HEK293T (cell line): Measurements from ENCODE around the gene GMPR.

Experiments used
- ARNT ChIP-seq: fragments of 450-650 bp; IDR thresholded peaks from 2 replicates; pipeline ENCODE4 v1.6.1; 2017; ENCODE audit warnings: mild to moderate bottlenecking
- BHLHE40 ChIP-seq: fragments of 450-650 bp; IDR thresholded peaks from 2 replicates; pipeline ENCODE4 v1.6.1; 2016; ENCODE audit warnings: mild to moderate bottlenecking, moderate library complexity, borderline replicate concordance
- CTBP1 ChIP-seq: fragments of 450-650 bp; IDR thresholded peaks from 2 replicates; pipeline ENCODE4 v1.6.1; 2016; ENCODE audit warnings: borderline replicate concordance
- ELF4 ChIP-seq: fragments of 450-650 bp; IDR thresholded peaks from 2 replicates; pipeline ENCODE4 v1.6.1; 2017; ENCODE audit warnings: antibody characterized with exemption
- FOXA1 ChIP-seq: fragments of 450-650 bp; IDR thresholded peaks from 2 replicates; pipeline ENCODE4 v1.6.1; 2016; ENCODE audit warnings: mild to moderate bottlenecking
- FOXK2 ChIP-seq: fragments of 450-650 bp; IDR thresholded peaks from 2 replicates; pipeline ENCODE4 v1.6.1; 2016; ENCODE audit warnings: mild to moderate bottlenecking
- FOXM1 ChIP-seq: fragments of 450-650 bp; IDR thresholded peaks from 2 replicates; pipeline ENCODE4 v1.6.1; 2017; ENCODE audit warnings: mild to moderate bottlenecking, borderline replicate concordance
- HDGF ChIP-seq: fragments of 450-650 bp; IDR thresholded peaks from 2 replicates; pipeline ENCODE4 v1.6.1; 2017; ENCODE audit warnings: antibody characterized with exemption, borderline replicate concordance
- L3MBTL2 ChIP-seq: fragments of 450-650 bp; conservative IDR thresholded peaks from 2 replicates; pipeline ENCODE4 v1.6.1; 2016; ENCODE audit warnings: mild to moderate bottlenecking
- NFRKB ChIP-seq: fragments of 450-650 bp; IDR thresholded peaks from 2 replicates; pipeline ENCODE4 v1.6.1; 2016; ENCODE audit warnings: mild to moderate bottlenecking, moderate library complexity
- SP1 ChIP-seq: fragments of 450-650 bp; IDR thresholded peaks from 2 replicates; pipeline ENCODE4 v1.6.1; 2017
- SUZ12 ChIP-seq: fragments of 450-650 bp; IDR thresholded peaks from 2 replicates; pipeline ENCODE4 v1.6.1; 2016; ENCODE audit warnings: mild to moderate bottlenecking
- TARDBP ChIP-seq: fragments of 450-650 bp; IDR thresholded peaks from 2 replicates; pipeline ENCODE4 v1.6.1; 2016
- TF ChIP-seq, protein P1 (sequence below): fragments of 450-650 bp; IDR thresholded peaks from 2 replicates; pipeline ENCODE4 v1.6.1; 2016

- TF ChIP-seq SP1 (no peak), L3MBTL2 (no peak), ELF4 (no peak), NFRKB (no peak), BHLHE40 (no peak), SUZ12 (no peak), HDGF (no peak), FOXM1 (no peak), FOXK2 (no peak), FOXA1 (no peak), CTBP1 (no peak), ARNT (no peak), TARDBP (no peak)
- TF ChIP-seq, protein P1, sequence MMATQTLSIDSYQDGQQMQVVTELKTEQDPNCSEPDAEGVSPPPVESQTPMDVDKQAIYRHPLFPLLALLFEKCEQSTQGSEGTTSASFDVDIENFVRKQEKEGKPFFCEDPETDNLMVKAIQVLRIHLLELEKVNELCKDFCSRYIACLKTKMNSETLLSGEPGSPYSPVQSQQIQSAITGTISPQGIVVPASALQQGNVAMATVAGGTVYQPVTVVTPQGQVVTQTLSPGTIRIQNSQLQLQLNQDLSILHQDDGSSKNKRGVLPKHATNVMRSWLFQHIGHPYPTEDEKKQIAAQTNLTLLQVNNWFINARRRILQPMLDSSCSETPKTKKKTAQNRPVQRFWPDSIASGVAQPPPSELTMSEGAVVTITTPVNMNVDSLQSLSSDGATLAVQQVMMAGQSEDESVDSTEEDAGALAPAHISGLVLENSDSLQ = no peak
These were observed 1.7 kb upstream of the GMPR start for GRCh38 chr6:16236631-16237199.
